H1 (cell line): ENCODE results near the gene WNT11.

Experiments
- CEBPB ChIP-seq: IDR thresholded peaks from 2 replicates; pipeline ENCODE4 v1.6.1; 2012; ENCODE audit warnings: low read depth, low read length
- POLR2A ChIP-seq, 2 experiments: IDR thresholded peaks; 1 replicate in 1 of 2; 2 replicates in 1 of 2; pipeline ENCODE4 v1.6.1; 2011; ENCODE audit warnings: low read depth in 2 of 2, low read length in 2 of 2, mild to moderate bottlenecking in 2 of 2; ENCODE audit errors: control extremely low read depth in 1 of 2
- RBBP5 ChIP-seq: IDR thresholded peaks from 2 replicates; pipeline ENCODE4 v1.7.1; 2012; ENCODE audit warnings: low read depth, mild to moderate bottlenecking, inconsistent platforms, low read length, moderate library complexity, borderline replicate concordance
- TF ChIP-seq, protein P1 (sequence below), 3 experiments: IDR thresholded peaks; 1 replicate in 2 of 3; 2 replicates in 1 of 3; pipeline versions ENCODE4 v1.5.1 to v1.6.1; 2011; ENCODE audit warnings: low read length in 3 of 3, mild to moderate bottlenecking in 3 of 3, inconsistent platforms in 2 of 3, low read depth in 1 of 3, moderate library complexity in 1 of 3; ENCODE audit not compliant: insufficient read depth in 1 of 3; ENCODE audit errors: control extremely low read depth in 1 of 3
- TF ChIP-seq, protein P2 (sequence below): IDR thresholded peaks from 2 replicates; pipeline ENCODE4 v1.6.1; 2011; ENCODE audit warnings: low read depth, mild to moderate bottlenecking, low read length; ENCODE audit not compliant: insufficient read depth

DNA sequence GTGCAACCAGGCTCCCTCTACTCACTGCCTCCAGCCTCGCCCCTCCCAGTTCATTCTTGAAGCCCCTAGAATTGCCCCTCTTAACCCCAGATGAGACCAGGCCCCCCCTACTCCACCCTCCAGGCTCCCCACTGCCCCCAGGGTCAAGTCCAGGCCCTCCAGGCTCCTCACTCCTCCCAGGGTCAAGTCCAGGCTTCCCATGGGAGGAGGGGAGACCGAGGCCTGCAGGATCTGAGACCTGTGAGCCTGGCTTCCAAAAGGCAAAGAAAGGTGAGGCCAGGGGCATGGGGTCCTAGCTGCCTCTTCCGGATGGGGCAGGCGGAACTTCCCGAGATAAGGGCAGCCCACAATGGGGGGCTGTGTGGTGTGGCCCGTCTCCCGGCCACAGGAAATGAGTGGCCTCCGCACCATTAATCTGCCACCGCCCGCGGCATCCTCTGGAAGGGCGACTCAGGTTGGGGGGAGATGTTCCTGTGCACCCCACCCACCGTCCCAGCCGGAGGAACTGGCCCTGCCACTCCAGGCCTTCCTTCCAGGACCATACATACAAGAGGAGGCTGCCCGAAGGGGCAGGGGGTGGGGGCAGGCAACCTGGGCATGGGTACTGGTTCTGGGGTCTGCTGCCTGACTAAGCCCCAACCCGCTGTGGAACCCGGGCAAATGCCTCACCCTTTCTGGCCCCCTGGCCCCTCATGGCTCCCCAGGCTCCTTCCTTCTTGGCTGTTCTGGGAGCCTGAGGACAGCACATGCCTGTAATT is 35.1 kb upstream of the WNT11 start:
- no peak for TF ChIP-seq CEBPB
- TF ChIP-seq, protein P1, sequence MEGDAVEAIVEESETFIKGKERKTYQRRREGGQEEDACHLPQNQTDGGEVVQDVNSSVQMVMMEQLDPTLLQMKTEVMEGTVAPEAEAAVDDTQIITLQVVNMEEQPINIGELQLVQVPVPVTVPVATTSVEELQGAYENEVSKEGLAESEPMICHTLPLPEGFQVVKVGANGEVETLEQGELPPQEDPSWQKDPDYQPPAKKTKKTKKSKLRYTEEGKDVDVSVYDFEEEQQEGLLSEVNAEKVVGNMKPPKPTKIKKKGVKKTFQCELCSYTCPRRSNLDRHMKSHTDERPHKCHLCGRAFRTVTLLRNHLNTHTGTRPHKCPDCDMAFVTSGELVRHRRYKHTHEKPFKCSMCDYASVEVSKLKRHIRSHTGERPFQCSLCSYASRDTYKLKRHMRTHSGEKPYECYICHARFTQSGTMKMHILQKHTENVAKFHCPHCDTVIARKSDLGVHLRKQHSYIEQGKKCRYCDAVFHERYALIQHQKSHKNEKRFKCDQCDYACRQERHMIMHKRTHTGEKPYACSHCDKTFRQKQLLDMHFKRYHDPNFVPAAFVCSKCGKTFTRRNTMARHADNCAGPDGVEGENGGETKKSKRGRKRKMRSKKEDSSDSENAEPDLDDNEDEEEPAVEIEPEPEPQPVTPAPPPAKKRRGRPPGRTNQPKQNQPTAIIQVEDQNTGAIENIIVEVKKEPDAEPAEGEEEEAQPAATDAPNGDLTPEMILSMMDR (IDR thresholded peaks at IDR 0.05; ENCODE audit: control extremely low read depth in 1 of 3, insufficient read depth in 1 of 3, low read depth in 1 of 3, low read length in 3 of 3), result no peak
- TF ChIP-seq, protein P2, sequence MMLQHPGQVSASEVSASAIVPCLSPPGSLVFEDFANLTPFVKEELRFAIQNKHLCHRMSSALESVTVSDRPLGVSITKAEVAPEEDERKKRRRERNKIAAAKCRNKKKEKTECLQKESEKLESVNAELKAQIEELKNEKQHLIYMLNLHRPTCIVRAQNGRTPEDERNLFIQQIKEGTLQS, result no peak
- TF ChIP-seq POLR2A (IDR thresholded peaks at IDR 0.05; ENCODE audit: control extremely low read depth in 1 of 2, low read depth in 2 of 2, low read length in 2 of 2), result no peak
- no peak for TF ChIP-seq RBBP5
